HG03064 (cell line): ENCODE results near the gene RAB10.
"Not testable (repeated sequence)": the region's sequence is repeated elsewhere in the genome, so short reads cannot be mapped to it uniquely, and the experiment has no call there.

Experiments
- ATAC-seq: cut with Tn5 transposase; IDR thresholded peaks from one replicate; pipeline ENCODE4 v1.9.1; 2021; ENCODE audit warnings: low read depth; ENCODE audit not compliant: unreplicated experiment

Gene RAB10

GRCh38 chr2:26144953-26145680, 111.2 kb downstream of the RAB10 start:
- ATAC-seq = no peak

DNA sequence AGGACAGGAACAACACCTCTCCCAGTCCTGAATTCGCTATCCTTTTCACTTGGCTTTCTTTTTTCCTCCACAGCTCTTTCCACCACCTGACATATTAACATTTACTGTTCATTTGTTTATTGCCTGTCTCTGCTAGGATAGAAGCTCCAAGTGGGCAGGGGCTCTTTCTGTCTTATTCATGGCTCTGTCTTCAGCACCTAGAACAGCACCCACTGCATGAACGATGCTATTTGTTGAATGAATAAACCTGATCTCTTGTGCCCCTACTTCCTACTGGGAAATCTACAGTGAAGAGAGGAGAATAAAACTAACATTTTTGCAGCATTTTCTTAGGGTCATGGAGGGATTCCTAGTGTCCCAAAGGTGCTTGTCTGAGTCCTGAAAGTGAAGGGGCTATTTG, 114.6 kb downstream of the RAB10 start:
- ATAC-seq = no peak

DNA sequence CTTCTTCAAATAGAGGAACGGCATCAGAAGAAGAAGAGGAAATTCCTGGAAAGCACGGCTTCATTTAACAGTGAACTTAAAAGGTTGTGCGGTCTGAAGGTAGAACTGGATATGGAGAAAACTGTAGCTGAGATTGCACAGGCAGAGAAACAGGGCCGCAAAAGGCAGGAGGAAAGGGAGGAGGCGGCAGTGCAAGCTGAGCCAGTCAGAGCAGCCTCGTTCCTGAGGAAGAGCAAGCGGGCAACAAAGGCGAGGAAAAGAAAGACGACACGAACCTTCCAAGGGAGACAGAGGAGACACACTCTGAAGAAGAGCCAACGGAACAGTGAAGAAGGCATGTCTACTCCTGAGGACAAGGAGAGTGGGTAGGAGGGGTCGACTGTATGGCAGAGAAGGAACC, 116.4 kb downstream of the RAB10 start:
- ATAC-seq = no peak

DNA sequence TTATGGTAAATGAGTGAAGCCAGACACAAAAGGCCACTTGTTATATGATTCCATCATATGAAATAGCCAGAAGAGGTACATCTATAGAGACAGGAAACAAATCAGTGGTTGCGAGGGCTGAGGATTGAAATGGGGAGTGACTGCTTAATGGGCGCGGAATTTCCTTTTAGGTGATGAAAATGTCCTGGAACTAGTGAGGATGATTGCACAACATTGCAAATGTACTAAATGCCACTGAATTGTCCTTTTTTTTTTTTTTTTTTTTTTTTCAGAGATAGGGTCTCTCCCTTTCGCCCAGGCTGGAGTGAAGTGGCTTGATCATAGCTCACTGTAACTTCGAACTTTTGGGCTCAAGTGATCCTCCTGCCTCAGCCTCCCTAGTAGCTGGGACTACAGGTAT, 123.7 kb downstream of the RAB10 start:
- ATAC-seq = no peak

DNA sequence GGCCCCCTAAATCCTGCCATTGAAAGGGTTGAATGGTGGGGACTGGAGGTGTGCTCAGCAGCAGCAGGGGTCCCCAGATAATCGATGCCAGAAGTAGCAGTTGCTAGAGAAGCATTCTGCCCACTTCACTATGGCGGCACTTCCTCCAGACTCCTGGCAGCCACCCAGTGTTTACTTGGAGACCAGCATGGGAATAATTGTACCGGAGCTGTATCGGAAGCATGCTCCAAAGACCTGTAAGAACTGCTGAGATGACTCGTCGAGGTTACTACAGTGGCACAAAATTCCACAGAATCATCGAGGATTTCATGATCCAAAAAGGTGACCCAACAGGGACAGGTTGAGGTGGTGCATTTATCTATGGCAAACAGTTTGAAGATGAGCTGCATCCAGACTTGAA, 128.0 kb downstream of the RAB10 start:
- no peak for ATAC-seq

DNA sequence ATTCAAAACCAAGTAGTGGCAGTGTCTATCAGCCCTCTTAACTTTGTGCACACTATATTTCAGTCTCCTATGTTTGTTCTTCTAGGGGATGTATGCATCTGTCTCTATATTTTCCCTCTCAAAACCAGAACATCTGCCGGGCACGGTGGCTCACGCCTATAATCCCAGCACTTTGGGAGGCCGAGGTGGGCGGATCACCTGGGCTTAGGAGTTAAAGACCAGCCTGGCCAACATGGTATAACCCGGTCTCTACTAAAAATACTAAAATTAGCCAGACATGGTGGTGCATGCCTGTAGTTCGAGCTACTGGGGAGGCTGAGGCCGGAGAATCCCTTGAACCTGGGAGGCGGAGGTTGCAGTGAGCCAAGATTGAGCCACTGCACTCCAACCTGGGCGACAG, 129.1 kb downstream of the RAB10 start:
- no peak for ATAC-seq

- no peak for ATAC-seq
Observed at GRCh38 chr2:26164231-26164630, 130.3 kb downstream of the RAB10 start.

DNA sequence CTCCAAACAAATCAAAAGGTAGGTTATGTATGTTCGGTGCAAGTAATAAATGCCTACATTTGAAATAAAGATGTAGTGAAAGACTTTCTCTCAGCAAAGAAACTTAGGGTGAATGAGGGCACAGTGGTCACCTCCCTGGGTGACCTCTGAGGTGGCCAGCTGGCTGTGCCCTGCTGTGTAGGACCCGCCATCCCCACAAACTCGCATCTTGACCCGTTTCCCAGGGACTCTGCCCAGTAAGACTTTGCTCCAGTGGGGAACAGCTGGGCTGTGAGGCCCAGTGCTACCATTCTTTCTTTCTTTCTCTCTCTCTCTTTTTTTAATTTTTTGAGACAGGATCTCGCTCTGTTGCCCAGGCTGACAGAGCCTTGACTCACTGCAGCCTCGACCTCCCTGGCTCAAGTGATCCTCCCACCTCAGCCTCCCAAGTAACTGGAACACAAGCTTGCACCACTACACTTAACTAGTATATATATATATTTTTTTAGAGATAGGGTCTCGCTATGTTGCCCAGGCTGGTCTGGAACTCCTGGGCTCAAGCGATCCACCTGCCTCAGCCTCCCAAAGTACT, 130.8 kb downstream of the RAB10 start:
- ATAC-seq = no peak

GRCh38 chr2:26165403-26165802, 131.5 kb downstream of the RAB10 start:
- ATAC-seq = no peak

DNA sequence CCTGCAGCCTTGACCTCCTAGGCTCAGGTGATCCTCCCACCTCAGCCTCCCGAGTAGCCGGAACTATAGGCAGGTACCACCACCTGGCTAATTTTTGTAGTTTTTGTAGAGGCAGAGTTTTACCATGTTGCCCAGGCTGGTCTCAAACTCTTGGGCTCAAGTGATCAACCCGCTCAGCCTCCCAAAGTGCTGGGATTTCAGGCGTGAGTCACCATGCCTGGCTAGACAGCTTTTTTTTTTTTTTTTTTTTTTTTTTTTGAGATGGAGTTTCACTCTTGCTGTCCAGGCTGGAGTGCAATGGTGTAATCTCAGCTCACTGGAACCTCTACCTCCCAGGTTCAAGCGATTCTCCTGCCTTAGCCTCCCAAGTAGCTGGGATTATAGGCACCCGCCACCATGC, 132.7 kb downstream of the RAB10 start:
- ATAC-seq = not testable (repeated sequence)

DNA sequence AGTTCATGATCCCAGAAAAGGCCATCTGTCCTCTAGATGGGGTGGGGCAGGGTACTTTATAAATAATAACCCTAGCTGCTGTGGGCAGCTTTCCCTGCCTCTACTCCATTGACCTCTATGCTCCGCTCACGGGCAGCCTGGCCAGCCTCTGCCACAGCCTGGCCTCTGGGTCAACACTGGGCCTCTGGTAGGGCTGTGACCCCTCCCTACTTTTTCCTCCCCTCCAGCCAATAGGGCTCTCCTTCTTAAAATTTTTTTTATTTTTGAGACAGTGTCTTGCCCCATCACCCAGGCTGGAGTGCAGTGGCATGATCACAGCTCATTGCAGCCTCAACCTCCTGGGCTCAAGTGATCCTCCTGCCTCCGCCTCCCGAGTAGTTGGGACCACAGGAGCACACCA, 134.9 kb downstream of the RAB10 start:
- ATAC-seq = no peak

DNA sequence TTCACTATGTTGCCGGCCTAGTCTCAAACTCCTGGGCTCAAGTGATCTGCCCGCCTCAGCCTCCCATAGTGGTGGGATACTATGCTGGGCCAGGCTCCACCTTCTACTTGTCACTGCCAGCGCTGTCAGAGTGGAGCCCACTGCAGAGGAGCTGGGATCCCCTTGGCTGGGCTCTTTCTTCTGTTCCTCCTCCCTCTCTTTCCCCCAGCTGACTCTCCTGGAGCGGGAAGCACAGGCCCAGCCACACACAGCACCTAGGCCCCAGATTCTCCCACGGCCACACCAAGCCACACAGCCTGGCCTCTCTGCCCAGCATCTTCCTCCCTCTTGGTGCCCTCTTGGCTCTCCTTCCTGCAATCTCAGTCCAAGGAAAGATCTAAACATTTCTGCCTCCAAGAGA, 135.3 kb downstream of the RAB10 start:
- ATAC-seq = no peak

- ATAC-seq = no peak
Observed at GRCh38 chr2:26169681-26170414, 136.0 kb downstream of the RAB10 start.

- no peak for ATAC-seq
Observed at GRCh38 chr2:26170795-26171194, 136.9 kb downstream of the RAB10 start.

DNA sequence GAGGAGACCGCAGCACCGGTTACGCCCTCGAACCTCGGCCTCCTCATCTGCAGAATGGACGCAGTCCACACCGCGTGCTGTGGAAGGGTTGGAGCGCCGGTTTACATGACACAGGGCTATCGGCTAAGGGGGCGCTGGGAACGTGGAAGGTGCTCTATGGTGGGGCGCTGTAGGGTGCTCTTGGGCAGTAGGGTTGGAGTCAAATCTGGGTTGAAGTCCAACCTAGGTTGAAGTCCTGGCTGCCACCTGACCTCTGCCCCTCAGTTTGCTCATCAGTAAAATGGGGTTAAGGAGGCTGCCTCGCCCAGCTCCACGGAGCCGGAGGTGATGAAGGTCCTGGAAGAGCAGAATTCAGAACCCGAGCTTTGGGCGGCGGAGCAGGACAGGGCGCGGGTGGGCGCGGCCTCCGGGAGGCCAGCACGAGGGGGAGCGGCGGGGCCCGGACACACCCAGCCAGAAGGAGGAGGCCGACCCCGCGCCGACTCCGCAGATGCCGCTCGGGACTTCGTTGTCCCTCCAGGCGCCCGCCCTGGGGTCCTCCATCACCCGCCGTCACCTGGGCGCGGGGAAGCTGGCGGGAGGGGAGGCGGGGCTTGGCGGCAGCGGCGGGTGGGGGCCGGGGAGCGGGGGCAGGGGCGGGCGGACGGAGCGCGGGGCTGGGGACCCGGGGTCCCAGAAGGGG, 138.4 kb downstream of the RAB10 start:
- ATAC-seq = no peak

GRCh38 chr2:26172871-26173775, 139.2 kb downstream of the RAB10 start, which contains the start of gene GAREM2:
TSS of gene GAREM2 (plus strand) at chr2:26173088. CDS start at chr2:26173221, 133 bp downstream.
- ATAC-seq = no peak

DNA sequence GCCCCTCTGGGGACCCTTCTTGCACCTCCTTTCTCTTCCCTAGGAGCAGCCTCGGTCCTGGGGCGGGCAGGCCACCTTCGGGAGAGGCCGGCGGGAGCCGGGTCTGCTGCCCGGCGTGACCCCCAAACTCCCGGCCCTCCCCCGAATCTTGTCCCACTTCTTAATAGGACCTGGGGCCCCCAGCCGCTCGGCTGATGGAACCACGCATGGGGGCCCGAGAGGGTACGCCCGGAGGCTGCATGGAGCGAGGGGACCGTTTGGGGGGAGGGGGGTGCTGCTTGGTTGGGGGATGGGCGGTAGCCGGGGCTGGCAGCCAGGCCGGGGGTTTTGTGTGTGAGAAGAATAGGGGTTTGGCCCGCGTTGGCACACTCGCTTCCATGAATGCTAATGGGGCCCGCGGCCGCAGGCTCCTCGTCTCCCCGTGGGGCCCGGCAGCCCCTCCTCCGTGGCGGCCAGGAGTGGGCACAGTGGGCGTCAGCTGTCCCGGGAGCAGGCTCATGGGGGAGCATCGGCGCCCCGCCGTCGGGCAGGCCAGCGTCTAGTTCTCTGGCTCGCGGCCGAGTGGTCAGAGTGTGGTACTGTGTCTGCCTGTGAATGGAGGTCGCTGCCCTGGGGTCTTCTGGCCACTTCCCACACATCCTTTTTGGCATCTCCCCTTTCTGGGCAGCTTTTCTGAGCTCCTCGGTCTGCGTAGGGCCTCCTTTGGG, 140.0 kb downstream of the RAB10 start:
- ATAC-seq = no peak

GRCh38 chr2:26174691-26175465, 141.0 kb downstream of the RAB10 start:
- ATAC-seq = no peak
